MM.1S (cell line): ENCODE results near the gene MTHFD1L.

Source experiments
- CTCF ChIP-seq: fragments of 300-600 bp; sonication (generic); IDR thresholded peaks from 2 replicates; pipeline ENCODE4 v1.5.1; 2016; ENCODE audit warnings: antibody characterized with exemption, low read length, mixed read lengths
- EZH2 ChIP-seq: fragments of 300-600 bp; sonication (generic); optimal IDR thresholded peaks from 2 replicates; pipeline ENCODE3; 2017; ENCODE audit warnings: low read depth, mild to moderate bottlenecking, antibody characterized with exemption, low read length, mixed read lengths

GRCh38 chr6:151112130-151112529, 246.6 kb downstream of the MTHFD1L start:
- no peak for TF ChIP-seq CTCF
- no peak for TF ChIP-seq EZH2
